ENCODE results near the gene UBXN7.
"Not testable (repeated sequence)": the region's sequence is repeated elsewhere in the genome, so short reads cannot be mapped to it uniquely, and the experiment has no call there.

- TF ChIP-seq, protein P1, sequence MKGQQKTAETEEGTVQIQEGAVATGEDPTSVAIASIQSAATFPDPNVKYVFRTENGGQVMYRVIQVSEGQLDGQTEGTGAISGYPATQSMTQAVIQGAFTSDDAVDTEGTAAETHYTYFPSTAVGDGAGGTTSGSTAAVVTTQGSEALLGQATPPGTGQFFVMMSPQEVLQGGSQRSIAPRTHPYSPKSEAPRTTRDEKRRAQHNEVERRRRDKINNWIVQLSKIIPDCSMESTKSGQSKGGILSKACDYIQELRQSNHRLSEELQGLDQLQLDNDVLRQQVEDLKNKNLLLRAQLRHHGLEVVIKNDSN (CRISPR knock-in tag; IDR thresholded peaks at IDR 0.05) = not testable (repeated sequence)
- TF ChIP-seq MAX (CRISPR knock-in tag; IDR thresholded peaks at IDR 0.05) = not testable (repeated sequence)
Observed at GRCh38 chr3:196358540-196358939, 73.7 kb downstream of the UBXN7 start.
